GM19324 (cell line): ENCODE data around the gene ADGRL3.
"Not testable (repeated sequence)": the region's sequence is repeated elsewhere in the genome, so short reads cannot be mapped to it uniquely, and the experiment has no call there.

Experiments used
- ATAC-seq: cut with Tn5 transposase; IDR thresholded peaks from one replicate; pipeline ENCODE4 v1.9.1; 2021; ENCODE audit warnings: mild to moderate bottlenecking, moderate library complexity; ENCODE audit not compliant: unreplicated experiment, low FRiP score

Gene ADGRL3

DNA sequence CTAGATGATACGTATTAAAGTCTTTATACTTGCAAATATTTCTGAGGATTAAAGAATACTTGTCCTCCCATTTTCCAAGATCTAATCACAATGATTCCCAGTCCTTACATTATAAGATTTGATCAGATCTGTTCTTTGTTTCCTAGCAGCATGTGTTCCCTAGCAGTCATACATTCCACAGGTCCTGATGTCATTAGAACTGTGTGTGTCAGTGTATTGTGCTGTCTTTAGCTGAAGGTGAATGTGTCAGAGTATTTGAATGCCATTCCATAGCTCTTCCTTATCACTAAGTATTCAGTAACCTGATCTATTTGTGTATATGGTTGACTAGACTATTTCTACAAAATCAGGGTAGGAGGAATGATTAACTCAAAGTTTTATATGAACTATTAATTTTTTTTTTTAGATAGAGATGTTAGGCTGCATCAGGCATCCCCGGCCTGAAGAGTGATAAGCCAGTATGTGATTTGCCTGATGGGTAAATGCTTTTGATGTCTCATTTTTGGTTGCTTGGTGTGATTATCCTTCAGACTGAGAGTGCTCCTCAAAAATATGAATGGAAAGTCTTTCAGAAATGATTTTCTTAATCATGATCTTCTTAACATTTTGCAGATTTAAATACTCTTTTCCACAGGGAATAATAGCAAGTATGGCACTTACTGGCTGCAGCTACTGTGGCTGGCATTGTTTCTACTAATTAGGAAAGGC, 4.4 kb downstream of the ADGRL3 start:
- ATAC-seq = no peak

DNA sequence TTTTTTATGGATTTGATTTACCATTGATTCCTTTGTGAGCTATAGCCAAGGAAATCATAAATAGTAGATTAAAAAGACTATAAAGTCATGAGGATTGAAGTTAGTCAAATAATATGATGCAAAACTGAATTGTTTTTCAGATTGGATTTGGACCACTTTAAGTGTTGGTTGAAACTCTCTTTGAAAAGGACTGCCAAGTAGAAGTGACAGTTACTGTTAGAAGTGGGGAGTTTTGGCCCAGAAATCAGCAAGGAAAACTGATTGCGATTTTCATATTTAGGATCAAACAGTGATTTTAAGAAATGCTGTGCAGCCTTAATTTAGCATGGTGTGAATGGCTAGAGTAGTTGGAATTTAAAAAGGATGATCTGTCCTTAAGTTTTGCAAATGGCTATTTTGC, 4.9 kb downstream of the ADGRL3 start:
- ATAC-seq = no peak

DNA sequence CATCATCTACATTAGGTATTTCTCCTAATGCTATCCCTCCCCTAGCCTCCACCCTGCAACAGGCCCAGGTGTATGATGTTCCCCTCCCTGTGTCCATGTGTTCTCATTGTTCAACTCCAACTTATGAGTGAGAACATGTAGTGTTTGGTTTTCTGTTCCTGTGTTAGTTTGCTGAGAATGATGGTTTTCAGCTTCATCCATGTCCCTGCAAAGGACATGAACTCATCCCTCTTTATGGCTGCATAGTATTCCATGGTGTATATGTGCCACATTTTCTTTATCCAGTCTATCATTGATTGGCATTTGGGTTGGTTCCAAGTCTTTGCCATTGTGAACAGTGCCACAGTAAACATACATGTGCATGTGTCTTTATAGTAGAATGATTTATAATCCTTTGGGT, 7.0 kb downstream of the ADGRL3 start:
- not testable (repeated sequence) for ATAC-seq

DNA sequence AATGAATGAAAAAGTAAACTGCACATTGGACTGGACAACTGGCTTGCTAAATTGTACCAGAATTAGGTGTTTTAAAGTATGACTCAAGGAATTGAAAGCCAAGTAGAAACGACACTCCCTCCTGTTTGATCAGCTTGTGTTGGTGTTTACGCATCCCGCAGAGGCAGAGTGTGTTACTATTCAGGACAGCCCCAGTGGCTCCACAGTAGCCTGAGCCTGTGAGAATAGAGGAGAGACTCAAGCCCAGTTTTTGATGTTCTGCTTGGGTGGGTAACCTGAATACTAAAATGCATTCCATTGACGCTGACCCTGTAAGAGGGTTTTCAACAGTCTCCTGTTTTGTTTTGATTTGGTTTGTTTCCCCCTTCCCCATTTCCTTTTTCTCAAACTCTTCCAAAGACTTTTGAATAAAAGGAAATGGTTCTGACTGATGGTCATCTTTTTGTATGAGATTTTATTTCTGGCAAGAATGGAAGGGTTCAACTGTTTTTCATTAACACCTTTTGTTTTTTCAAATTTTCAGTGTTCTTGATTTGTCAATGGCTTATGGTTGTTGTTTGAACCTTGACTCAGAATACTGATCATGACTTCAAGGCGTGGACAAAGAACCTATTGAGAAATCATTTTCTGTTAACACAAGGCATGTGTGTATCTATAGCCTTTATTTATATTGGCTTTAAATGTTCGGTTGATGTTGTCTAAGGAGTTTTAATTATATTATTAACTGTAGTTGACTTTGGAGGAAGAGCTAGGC, 10.2 kb downstream of the ADGRL3 start:
- no peak for ATAC-seq

DNA sequence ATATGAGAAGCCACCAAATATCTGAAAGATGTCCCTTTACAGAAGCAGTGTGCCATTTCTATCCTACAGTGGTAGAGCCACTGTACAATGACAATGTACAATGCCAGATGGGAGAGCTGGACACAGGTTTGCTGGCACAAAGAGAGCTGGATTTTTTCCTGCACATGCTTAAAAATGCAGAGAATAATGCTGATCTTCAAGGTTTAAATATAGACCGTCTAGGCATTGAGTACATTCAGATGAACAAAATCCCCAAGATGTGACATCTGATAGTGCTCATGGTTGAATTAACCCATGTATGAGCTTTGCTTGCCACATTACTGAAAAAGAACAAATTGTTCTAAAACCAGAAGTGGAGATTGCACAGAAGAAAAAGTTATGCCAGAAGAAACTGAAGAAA, 11.7 kb downstream of the ADGRL3 start:
- ATAC-seq = no peak

DNA sequence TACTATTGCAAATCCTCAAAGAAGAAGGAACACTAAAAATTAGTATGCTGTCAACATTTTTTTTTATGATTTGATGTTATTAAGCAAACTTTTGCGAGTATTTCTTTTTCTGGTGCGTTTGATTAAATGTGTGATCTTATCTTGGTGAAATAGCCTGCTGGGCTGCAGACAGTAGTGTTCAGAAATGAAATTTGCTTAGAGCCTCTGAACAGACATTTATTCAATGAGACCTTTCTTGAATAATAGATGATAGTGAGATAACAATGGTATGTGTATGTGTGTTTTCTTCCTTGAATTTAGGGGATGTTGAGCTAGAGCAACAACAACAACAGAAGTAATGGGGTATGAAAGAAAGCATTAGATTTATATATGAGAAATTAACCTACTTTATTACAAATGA, 12.7 kb downstream of the ADGRL3 start:
- no peak for ATAC-seq

DNA sequence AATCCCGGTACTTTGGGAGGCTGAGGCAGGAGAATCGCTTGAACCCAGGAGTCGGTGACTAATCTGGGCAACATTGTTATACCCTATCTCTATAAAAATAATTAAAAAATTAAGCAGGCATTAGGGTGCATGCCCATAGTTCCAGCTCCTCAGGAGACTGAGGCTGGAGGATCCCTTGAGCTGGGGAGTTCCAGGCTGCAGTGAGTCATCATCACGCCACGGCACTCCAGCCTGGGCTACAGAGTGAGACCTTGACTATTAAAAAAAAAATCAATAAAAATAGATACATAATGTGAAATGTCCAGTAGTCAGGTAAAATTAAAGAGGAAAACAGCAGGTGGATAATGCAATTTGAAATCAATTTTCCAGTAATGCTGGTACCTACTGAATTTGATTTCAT, 14.6 kb downstream of the ADGRL3 start:
- no peak for ATAC-seq

DNA sequence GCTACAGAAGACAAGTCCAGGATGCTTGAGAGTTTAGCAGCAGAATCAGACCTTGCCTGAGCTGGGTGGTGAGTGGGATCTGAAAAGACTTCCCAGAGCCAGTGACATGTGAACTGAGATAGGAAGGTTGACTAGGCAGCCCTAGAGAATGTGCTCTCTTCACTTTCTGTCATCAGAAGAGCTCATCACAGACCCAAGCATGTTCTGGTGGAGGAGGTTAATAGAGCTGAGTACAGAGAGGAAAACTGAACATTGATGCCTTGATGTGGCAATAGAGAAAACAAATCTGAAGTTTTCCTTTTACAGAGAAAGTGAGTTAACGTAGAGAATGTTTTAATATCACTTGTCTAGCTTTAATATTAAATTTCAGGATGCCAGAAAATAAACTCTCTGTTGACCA, 17.1 kb downstream of the ADGRL3 start:
- no peak for ATAC-seq

DNA sequence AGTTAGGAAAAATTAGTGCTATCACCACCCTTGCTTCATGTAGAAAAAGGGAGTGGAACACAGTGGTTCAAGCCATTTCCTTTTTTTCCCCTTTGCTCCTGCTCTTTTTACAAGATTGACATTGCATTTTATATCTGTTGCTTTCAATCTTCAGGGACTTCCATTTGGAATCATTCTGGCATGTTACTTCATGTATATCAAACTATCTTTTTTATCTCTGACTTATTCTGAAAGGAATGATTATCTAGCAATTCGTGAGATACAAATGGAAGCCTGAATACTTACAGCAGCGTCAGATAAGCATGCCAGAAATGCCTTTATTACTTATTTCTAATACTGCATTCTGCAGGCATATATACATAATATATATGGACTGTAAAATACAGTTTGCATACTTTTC, 20.4 kb downstream of the ADGRL3 start:
- ATAC-seq = no peak

DNA sequence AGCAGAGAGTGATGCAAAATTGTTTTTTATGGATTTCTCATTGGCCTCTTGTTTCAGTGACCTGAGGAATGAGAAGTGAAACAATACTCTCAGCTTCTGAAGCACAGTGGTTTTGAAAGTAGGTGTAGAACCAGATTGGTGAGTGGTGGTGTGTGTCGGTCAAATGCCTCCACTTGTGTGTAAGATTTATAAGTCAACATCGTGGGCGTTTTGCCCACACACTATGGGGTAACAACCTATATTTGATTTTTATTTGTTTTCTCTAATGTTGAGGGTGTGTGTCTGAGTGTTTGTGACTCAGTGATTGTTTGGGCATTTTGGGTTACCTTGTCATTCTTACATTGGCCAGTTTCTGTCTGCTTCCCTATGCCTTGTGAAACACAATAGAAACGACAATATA, 23.3 kb downstream of the ADGRL3 start:
- ATAC-seq = no peak

DNA sequence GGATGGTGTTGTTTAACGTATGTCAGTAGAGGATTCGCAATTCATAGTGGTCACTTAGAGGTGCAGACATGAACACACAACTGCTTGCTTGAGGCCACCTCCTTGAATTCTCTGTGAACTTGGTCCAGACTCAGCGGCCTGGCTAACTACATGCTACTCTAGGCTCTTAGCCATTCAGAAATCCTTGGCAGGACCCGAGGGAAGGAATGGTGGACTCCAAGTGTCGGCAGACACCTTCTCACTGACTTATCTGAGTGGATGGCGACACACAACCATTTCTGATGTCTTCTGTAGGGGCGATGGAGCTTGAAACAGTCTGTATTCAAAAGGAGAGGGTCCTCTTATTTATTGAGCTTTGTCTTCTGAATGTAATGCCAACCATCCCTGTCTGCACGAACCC, 24.4 kb downstream of the ADGRL3 start:
- no peak for ATAC-seq

DNA sequence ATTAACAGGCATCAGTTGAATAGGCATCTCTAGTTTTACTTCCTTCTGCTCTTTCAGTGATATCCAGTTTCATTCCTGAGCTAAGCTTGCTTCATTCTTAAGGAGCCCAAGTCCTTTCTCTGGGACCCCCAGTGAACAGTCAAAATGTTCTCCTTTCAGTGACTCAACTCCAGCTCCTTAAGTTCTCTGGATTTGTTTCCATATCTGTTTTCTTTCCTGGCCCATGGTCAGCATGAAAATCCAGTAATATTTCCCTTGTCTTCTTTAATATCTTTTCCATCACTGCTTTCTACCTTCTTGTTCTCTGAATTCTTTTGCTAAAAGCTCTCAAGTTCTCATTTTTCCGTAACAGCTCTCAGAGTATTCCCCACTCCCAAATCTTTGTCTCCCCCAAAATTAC, 25.5 kb downstream of the ADGRL3 start:
- no peak for ATAC-seq

DNA sequence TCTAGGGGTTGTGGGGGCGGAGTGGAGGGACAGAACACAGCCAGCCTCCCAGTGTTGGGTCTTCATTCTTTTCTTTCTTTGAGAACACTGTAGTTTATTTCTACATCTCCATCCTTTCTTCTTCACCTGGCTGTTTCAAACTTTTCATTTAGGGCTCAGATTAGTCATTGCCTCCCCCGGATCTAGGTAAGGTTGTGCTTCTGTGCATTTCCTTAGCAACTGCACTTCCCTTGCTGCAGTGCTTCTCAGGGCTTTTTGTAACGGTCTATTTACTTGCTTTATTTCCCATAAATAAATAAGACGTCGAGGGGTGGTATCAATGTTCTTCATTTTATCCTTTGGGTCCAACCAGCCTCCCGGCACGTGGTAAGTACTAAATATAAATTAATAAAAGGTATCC, 31.3 kb downstream of the ADGRL3 start:
- no peak for ATAC-seq

DNA sequence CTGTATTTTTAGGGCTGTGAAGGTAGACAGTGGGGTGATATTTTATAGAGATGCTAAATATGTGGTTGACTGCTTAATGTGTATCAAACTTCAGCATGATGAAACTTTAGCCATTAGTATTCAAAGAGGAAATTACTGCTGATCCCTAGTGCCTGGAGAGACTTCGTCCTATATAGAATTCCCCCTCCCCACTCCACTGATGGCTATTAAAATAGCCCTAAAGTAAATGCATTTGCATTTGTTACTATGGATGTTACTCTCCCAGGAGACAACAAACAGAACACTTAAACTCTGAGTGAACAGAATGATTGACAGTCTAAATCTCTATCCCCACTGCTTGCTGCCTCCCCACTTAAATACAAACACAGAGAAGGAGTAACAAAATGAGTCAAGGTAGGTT, 39.1 kb downstream of the ADGRL3 start:
- ATAC-seq = no peak

DNA sequence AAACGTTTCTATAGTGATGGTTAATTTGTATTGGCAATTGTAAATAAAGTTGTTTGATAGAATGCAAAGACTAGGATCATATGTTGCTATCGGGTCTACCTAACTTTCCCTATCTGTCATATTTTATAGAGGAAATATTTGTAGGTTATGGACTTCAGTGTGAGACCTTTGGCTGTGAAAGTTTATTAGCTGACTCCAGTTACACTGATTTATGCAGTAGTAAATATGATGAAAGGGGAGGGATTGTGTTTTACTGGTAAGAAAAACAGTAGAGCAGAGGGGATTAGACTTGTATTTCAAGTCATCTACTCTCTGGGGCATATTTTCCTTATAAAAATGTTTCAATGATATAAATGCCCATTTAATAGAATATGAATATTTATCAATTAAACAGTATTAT, 43.8 kb downstream of the ADGRL3 start:
- ATAC-seq = no peak

DNA sequence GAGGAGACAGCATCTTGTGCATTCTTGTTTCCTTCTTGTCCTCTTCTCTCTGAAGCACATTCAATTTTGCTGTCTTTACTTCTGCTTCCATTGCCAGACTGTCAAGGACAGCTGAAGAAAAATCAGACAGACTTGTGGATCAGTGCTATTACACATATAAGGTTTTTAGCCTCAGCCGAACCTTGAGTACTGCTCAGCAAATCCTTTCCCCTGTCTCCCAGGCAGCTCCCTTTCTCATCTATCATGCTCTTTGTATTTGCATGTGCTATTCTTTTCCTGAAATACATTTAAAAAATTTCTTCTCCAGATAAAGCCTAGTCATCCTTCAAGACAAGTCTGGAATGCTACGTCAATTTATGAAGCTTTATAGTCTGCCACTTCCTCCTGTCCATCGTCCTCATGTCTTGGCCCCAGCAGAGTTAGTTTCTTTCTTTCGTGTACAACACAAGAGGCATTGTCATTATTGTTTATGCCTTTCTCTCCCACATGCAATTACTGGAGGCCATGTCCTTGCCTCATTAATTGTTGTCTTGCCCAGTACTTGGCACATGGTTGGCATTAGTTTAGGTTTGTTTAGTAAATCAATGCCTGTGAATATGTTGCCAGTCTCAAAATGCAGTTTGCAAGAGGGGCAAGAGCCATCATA, 45.1 kb downstream of the ADGRL3 start:
- ATAC-seq = no peak

DNA sequence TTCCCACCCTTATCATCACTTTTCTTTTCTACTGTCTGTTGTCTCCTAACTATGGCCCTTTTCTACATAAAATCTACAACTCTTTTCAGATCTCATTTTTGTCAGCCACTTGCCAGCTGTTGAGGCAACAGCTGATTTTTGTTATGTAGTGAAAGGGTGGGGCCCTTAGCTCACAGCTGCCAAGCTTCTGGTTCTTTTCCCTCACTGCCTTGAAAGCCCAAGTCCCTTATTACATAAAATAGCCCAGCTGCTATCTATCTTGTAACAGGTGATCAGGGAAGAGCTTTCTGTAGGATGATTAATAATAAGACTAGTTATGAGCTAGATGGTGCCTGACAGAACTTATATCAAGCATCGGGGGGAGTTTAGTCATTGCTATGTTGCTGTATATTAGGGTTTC, 45.9 kb downstream of the ADGRL3 start:
- ATAC-seq = no peak

DNA sequence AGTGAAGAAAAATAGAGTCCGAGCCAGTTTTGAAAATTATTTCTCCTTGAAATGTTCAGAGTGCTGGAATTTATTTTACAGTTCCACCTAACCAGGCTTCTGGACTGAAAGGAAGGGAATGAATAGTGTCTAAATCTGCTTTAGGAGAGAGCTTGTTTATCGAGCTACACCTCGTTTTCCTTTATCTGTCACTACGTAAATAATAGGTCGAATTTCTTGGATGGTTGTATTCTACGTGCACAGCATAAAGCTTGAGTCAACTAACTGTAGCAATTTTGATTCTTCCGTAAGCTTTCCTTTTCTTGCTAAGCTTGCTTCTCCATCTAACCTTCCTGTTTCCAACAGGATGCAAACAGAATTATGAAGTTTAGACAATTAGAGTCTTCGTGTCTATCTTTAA, 48.6 kb downstream of the ADGRL3 start:
- no peak for ATAC-seq

DNA sequence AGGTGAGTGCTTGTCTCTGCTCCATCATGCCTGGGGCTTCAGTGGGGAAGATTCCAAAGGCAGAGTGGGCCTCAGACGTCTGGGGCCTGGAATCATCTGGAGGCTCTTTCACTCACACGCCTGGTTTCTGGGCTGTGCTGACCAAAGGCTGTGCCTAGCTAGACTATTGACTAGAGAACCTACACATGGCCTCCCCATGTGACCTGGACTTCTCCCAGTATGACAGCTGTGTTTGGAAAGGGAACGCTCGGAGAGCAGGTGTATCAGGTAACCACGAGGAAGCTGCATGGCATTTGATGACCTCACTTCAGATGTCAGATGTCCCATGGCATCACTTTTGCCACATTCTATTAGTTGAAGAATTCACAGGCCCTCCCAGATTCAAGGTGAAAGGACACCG, 51.0 kb downstream of the ADGRL3 start:
- no peak for ATAC-seq

DNA sequence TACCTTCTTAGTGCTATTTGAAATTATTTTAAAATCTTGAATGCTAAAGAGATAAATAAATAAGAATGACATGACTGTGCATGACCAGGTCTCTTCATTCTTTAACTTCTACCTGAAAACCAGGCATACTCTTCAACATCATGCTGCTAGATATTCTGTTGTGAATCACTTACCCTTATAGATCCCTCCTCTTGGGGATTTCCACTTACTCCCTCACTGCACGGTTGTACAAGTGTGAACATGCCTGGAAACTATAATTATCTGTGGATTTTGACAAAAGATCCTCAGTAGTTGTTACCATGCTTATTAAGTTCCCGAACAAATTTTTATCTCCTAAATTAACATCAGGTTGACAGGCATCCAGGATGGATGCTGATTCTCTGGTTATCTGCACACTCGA, 54.3 kb downstream of the ADGRL3 start:
- no peak for ATAC-seq

DNA sequence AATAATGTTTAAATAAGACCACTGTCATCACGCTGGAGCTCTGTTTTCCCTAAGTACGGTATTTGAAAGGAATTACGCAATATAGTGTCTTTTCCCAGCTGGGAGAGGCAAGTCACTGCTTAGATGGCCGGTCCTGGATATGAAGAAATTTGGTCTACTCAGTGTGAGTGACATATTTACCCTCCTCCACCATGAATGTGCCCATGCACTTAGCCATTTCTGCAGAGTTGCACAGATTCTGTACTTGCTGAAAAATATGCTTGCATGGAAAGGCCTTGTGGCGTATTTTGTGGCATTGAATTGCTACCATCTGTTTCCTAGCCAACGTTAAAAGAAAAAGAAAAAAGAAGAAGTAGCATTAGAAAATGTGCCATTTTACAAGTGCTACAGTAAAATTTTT, 73.1 kb downstream of the ADGRL3 start:
- ATAC-seq = no peak

DNA sequence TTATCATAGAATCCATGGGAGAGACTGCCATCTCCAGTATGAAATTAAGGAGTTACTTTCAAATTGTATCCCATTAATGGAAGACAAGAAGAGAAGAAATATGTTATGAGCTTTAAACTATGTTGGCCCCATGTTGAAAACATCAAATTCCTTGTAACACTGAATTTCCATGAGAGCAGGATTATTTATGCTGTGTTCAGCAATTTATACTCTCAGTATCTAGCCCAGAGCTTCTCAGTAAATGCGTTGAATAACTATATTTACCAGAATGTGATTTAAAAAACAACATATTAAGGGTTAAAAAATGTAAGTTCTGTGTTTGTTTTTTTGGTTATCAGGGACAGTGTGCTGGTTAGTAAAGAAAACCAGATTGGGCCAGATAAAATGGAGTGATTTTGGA, 74.2 kb downstream of the ADGRL3 start:
- ATAC-seq = no peak
